Nephron (organoid): Measurements from ENCODE around the gene HOXC9.

Experiments
- H3K27ac Mint-ChIP-seq, 3 experiments: 2 replicates each; pipeline ENCODE4 v1.8.0; 2020; ENCODE audit warnings: mixed read lengths in 3 of 3, mild to moderate bottlenecking in 2 of 3, moderate library complexity in 1 of 3
- H3K27me3 Mint-ChIP-seq: 2 replicates; pipeline ENCODE4 v1.8.0; 2021; ENCODE audit warnings: low read depth, mild to moderate bottlenecking, moderate library complexity, mixed read lengths
- H3K36me3 Mint-ChIP-seq: 2 replicates; pipeline ENCODE4 v1.8.0; 2020; ENCODE audit warnings: low read depth, mixed read lengths
- H3K4me1 Mint-ChIP-seq: 2 replicates; pipeline ENCODE4 v1.8.0; 2020; ENCODE audit warnings: mixed read lengths
- H3K4me3 Mint-ChIP-seq, 3 experiments: 2 replicates each; pipeline ENCODE4 v1.8.0; 2020; ENCODE audit warnings: mild to moderate bottlenecking in 3 of 3, mixed read lengths in 3 of 3, moderate library complexity in 2 of 3
- H3K9me3 Mint-ChIP-seq: 2 replicates; pipeline ENCODE4 v1.8.0; 2020; ENCODE audit warnings: mixed read lengths
- TF ChIP-seq, protein P1 (sequence below), 3 experiments: fragments of 200-600 bp; sonication (generic); IDR thresholded peaks; one replicate each; pipeline ENCODE4 v1.5.0; 2021; ENCODE audit warnings: antibody characterized with exemption in 3 of 3; ENCODE audit not compliant: unreplicated experiment in 3 of 3

Gene HOXC9

GRCh38 chr12:54029529-54030441 lies 29.8 kb downstream of the HOXC9 start:
- H3K4me1 Mint-ChIP-seq = peaks cover 85% of the 10 kb centered on the region
- no peaks in the 10 kb centered on the region for H3K9me3 Mint-ChIP-seq
- peak overlapping the region; percentile 95 to 100 (median 97) for H3K27ac Mint-ChIP-seq
- H3K36me3 Mint-ChIP-seq = peaks cover 7% of the 10 kb centered on the region
- H3K4me3 Mint-ChIP-seq = peak overlapping the region; percentile 70 to 92 (median 89)
- H3K27me3 Mint-ChIP-seq = peaks cover 15% of the 10 kb centered on the region
- TF ChIP-seq, protein P1, sequence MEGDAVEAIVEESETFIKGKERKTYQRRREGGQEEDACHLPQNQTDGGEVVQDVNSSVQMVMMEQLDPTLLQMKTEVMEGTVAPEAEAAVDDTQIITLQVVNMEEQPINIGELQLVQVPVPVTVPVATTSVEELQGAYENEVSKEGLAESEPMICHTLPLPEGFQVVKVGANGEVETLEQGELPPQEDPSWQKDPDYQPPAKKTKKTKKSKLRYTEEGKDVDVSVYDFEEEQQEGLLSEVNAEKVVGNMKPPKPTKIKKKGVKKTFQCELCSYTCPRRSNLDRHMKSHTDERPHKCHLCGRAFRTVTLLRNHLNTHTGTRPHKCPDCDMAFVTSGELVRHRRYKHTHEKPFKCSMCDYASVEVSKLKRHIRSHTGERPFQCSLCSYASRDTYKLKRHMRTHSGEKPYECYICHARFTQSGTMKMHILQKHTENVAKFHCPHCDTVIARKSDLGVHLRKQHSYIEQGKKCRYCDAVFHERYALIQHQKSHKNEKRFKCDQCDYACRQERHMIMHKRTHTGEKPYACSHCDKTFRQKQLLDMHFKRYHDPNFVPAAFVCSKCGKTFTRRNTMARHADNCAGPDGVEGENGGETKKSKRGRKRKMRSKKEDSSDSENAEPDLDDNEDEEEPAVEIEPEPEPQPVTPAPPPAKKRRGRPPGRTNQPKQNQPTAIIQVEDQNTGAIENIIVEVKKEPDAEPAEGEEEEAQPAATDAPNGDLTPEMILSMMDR (IDR thresholded peaks at IDR 0.05; ENCODE audit: unreplicated experiment in 3 of 3) = no peak

- peak overlapping the region; percentile 95 to 100 (median 97) for H3K27ac Mint-ChIP-seq
- TF ChIP-seq, protein P1 (IDR thresholded peaks at IDR 0.05; ENCODE audit: unreplicated experiment in 3 of 3) = no peak
- H3K36me3 Mint-ChIP-seq = peaks cover 7% of the 10 kb centered on the region
- peak overlapping the region; percentile 70 to 87 (median 82) for H3K4me3 Mint-ChIP-seq
- peaks cover 15% of the 10 kb centered on the region for H3K27me3 Mint-ChIP-seq
- H3K4me1 Mint-ChIP-seq = peaks cover 85% of the 10 kb centered on the region
- no peaks in the 10 kb centered on the region for H3K9me3 Mint-ChIP-seq
These were observed 30.5 kb downstream of the HOXC9 start for GRCh38 chr12:54030442-54030801.

DNA sequence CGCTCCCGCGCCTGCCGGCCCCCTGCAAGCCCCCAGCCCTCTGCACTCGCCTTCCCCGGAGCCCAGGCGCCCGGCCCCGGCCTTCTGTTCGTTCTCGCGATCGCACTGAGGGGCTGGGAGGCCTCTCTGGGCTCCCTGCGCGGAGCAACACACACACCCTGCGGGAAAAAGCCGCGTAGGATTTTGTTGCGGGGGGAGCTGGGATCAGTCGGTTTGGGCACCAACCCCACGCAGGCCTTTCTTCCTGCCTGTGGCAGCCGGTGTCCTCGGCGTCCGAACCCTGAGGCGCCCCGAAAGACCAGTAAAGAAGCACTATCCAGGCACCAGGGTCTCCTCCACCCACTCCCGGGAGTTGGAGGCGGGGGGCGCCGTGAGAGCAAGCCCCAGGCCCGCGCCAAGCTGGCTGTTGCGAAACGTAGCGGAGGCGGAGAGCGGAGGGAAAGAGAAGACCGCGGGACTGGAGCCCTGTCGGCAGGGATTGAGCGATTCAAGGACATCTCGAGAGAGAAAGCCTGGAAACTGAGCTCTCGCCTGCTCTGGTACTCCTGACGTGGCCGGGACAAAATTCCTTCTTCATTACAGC lies 31.0 kb downstream of the HOXC9 start:
- Mint-ChIP-seq H3K4me1 (peaks cover 85% of the 10 kb centered on the region), H3K27ac (peak overlapping the region; percentile 95 to 97 (median 95)), H3K36me3 (peaks cover 7% of the 10 kb centered on the region), H3K4me3 (peak overlapping the region; percentile 67 to 87 (median 80)), H3K9me3 (no peaks in the 10 kb centered on the region), H3K27me3 (peaks cover 15% of the 10 kb centered on the region)
- TF ChIP-seq, protein P1 (IDR thresholded peaks at IDR 0.05; ENCODE audit: unreplicated experiment in 3 of 3) = no peak

GRCh38 chr12:54031480-54031879 lies 31.5 kb downstream of the HOXC9 start:
- TF ChIP-seq, protein P1 (IDR thresholded peaks at IDR 0.05; ENCODE audit: unreplicated experiment in 3 of 3) = no peak
- H3K4me3 Mint-ChIP-seq = peak overlapping the region; percentile 67 to 87 (median 80)

DNA sequence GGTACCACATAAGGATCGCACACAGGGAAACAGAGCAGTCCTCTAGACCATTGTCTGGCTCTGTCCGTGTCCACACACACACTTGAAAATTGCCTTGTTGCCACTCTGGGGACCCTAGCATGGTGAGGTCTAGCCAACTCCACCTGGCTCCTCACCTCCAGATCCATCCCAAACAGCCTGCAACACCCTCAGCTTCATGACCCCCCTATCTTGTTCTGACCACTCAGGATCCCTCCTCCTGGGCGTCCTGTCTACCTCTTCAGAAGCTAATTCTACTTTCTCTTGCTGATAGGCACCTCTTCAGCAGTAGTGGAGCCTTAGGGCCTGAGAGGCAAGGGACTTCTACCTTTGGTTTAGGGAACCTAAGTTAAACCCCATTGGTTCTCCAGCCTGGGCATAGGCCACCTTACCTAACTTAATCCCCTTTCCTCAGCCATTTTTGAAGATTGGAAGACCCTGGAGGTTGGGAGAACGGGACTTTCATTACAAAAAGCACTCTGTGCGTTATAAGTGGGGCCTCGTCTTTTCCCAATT lies 32.2 kb downstream of the HOXC9 start:
- peaks cover 15% of the 10 kb centered on the region for H3K27me3 Mint-ChIP-seq
- H3K4me3 Mint-ChIP-seq = peak overlapping the region; percentile 81 to 91 (median 87)
- H3K36me3 Mint-ChIP-seq = peaks cover 7% of the 10 kb centered on the region
- peak overlapping the region; percentile 91 to 97 (median 95) for H3K27ac Mint-ChIP-seq
- peaks cover 85% of the 10 kb centered on the region for H3K4me1 Mint-ChIP-seq
- no peaks in the 10 kb centered on the region for H3K9me3 Mint-ChIP-seq
- TF ChIP-seq, protein P1 (IDR thresholded peaks at IDR 0.05; ENCODE audit: unreplicated experiment in 3 of 3) = no peak

More at GRCh38 chr12:54031480-54031879, 31.5 kb downstream of the HOXC9 start:
- peaks cover 7% of the 10 kb centered on the region for H3K36me3 Mint-ChIP-seq
- H3K27ac Mint-ChIP-seq = peak overlapping the region; percentile 95 to 97 (median 95)
- no peaks in the 10 kb centered on the region for H3K9me3 Mint-ChIP-seq
- H3K4me1 Mint-ChIP-seq = peaks cover 85% of the 10 kb centered on the region
- peaks cover 15% of the 10 kb centered on the region for H3K27me3 Mint-ChIP-seq
